Erythroblast (primary cell): ENCODE data around the gene TRAPPC5.

Source experiments
- GATA1 ChIP-seq: IDR thresholded peaks from 2 replicates; pipeline ENCODE4 v1.6.1; 2011; ENCODE audit warnings: low read depth, mild to moderate bottlenecking, control low read depth, low read length, moderate library complexity
- POLR2A ChIP-seq: IDR thresholded peaks from 2 replicates; pipeline ENCODE4 v1.6.1; 2011; ENCODE audit warnings: mild to moderate bottlenecking, low read length

DNA sequence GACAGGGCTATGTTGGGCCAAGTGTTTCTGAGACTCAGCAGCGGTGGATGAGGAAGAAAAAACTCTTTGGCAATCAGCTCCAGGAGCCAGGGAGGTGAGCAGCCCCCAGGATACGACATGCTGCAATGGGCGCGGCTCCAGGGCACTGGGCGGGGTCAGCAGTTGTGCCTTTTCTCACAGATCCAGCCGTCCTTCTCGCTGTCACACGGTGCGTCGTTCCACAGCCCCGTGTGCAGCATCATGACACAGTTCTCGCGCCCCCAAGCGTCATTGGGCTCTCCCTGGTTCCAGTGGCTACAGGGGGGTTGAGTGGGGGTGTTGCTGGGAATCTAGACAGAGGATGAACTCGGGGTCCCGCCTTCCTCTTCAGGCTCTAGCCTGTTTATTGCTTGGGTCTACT, 48.6 kb downstream of the TRAPPC5 start:
- TF ChIP-seq POLR2A: no peak
- TF ChIP-seq GATA1: no peak
